HEK293 (cell line): ENCODE results near the gene MAP2K6.

Experiments
- CTCF ChIA-PET: fragments of 350-600 bp; formaldehyde crosslinking; extraction: SDS; loops from one replicate; lab custom pipeline; 2021; ENCODE audit warnings: antibody characterized with exemption; lab: Yijun Ruan, JAX
- POLR2A ChIA-PET: fragments of 300-600 bp; formaldehyde crosslinking; extraction: SDS; loops from one replicate; lab custom pipeline; 2020; ENCODE audit warnings: antibody characterized with exemption, inconsistent platforms; lab: Yijun Ruan, JAX
- H3K27ac ChIP-seq: fragments of 200-500 bp; sonication (Bioruptor generic); 2 replicates; pipeline ENCODE4 v1.5.1; 2014; ENCODE audit warnings: low read depth, low read length, control low read depth, inconsistent platforms; ENCODE audit errors: extremely low read depth
- H3K36me3 ChIP-seq, 2 experiments: fragments of 200-500 bp in 1 of 2; sonication (Bioruptor generic) in 1 of 2; 1 replicate in 1 of 2; 2 replicates in 1 of 2; pipeline ENCODE4 v1.5.1; 2014 to 2017; ENCODE audit warnings: inconsistent platforms in 2 of 2, low read length in 2 of 2; ENCODE audit not compliant: control insufficient read depth in 2 of 2, insufficient read depth in 1 of 2
- H3K4me1 ChIP-seq: fragments of 200-500 bp; sonication (Bioruptor generic); 2 replicates; pipeline ENCODE4 v1.5.1; 2014; ENCODE audit warnings: mild to moderate bottlenecking, low read length, inconsistent platforms; ENCODE audit not compliant: control insufficient read depth, insufficient read depth
- H3K4me3 ChIP-seq: 2 replicates; pipeline ENCODE4 v1.5.1; 2011; ENCODE audit warnings: low read depth, mild to moderate bottlenecking, control low read depth, low read length, moderate library complexity
- H3K9me3 ChIP-seq: fragments of 200-500 bp; sonication (Bioruptor generic); 2 replicates; pipeline ENCODE4 v1.5.1; 2014; ENCODE audit warnings: low read depth, low read length, inconsistent platforms; ENCODE audit not compliant: control insufficient read depth, insufficient read depth
- ATF2 ChIP-seq: fragments of 450-650 bp; formaldehyde crosslinking; IDR thresholded peaks from 2 replicates; pipeline ENCODE4 v1.5.1; 2016; ENCODE audit warnings: missing biosample characterization, missing genetic modification characterization, low read depth
- GLI2 ChIP-seq: fragments of 450-650 bp; formaldehyde crosslinking; IDR thresholded peaks from 2 replicates; pipeline ENCODE4; 2017; ENCODE audit warnings: missing biosample characterization, missing genetic modification characterization, low read depth, borderline replicate concordance
- GLIS2 ChIP-seq: fragments of 450-650 bp; formaldehyde crosslinking; IDR thresholded peaks from 2 replicates; pipeline ENCODE4 v1.5.1; 2016; ENCODE audit warnings: missing biosample characterization, missing genetic modification characterization
- KLF17 ChIP-seq: fragments of 450-650 bp; formaldehyde crosslinking; IDR thresholded peaks from 2 replicates; pipeline ENCODE4 v1.5.1; 2016; ENCODE audit warnings: missing biosample characterization, missing genetic modification characterization
- OVOL3 ChIP-seq: fragments of 450-650 bp; formaldehyde crosslinking; IDR thresholded peaks from 2 replicates; pipeline ENCODE4 v1.5.1; 2016; ENCODE audit warnings: missing biosample characterization, missing genetic modification characterization
- SP7 ChIP-seq: fragments of 450-650 bp; formaldehyde crosslinking; IDR thresholded peaks from 2 replicates; pipeline ENCODE4 v1.5.1; 2016; ENCODE audit warnings: missing biosample characterization, missing genetic modification characterization
- YY2 ChIP-seq: fragments of 450-650 bp; formaldehyde crosslinking; IDR thresholded peaks from 2 replicates; pipeline ENCODE4 v1.5.1; 2016; ENCODE audit warnings: missing biosample characterization, missing genetic modification characterization
- ZFHX2 ChIP-seq: fragments of 450-650 bp; formaldehyde crosslinking; conservative IDR thresholded peaks from 2 replicates; pipeline ENCODE4 v1.5.1; 2016; ENCODE audit warnings: missing biosample characterization, missing genetic modification characterization
- ZFP3 ChIP-seq: fragments of 450-650 bp; formaldehyde crosslinking; IDR thresholded peaks from 2 replicates; pipeline ENCODE4 v1.5.1; 2016; ENCODE audit warnings: low read depth, missing biosample characterization, missing genetic modification characterization
- ZFP37 ChIP-seq: fragments of 450-650 bp; formaldehyde crosslinking; IDR thresholded peaks from 2 replicates; pipeline ENCODE4 v1.5.1; 2016; ENCODE audit warnings: missing biosample characterization, missing genetic modification characterization
- ZNF121 ChIP-seq: fragments of 450-650 bp; formaldehyde crosslinking; IDR thresholded peaks from 2 replicates; pipeline ENCODE4 v1.5.1; 2016; ENCODE audit warnings: missing biosample characterization, missing genetic modification characterization
- ZNF138 ChIP-seq: fragments of 450-650 bp; formaldehyde crosslinking; IDR thresholded peaks from 2 replicates; pipeline ENCODE4 v1.5.1; 2016; ENCODE audit warnings: missing biosample characterization, missing genetic modification characterization, borderline replicate concordance
- ZNF202 ChIP-seq: fragments of 450-650 bp; formaldehyde crosslinking; IDR thresholded peaks from 2 replicates; pipeline ENCODE4 v1.5.1; 2016; ENCODE audit warnings: missing biosample characterization, missing genetic modification characterization, borderline replicate concordance
- ZNF221 ChIP-seq: fragments of 450-650 bp; formaldehyde crosslinking; IDR thresholded peaks from 2 replicates; pipeline ENCODE4 v1.5.1; 2017; ENCODE audit warnings: missing biosample characterization, missing genetic modification characterization, borderline replicate concordance
- ZNF280D ChIP-seq: fragments of 450-650 bp; formaldehyde crosslinking; IDR thresholded peaks from 2 replicates; pipeline ENCODE4 v1.5.1; 2016; ENCODE audit warnings: missing biosample characterization, missing genetic modification characterization
- ZNF341 ChIP-seq: fragments of 450-650 bp; formaldehyde crosslinking; IDR thresholded peaks from 2 replicates; pipeline ENCODE4; 2016; ENCODE audit warnings: low read depth, missing biosample characterization, missing genetic modification characterization
- ZNF423 ChIP-seq: fragments of 450-650 bp; formaldehyde crosslinking; IDR thresholded peaks from 2 replicates; pipeline ENCODE4 v1.5.1; 2016; ENCODE audit warnings: missing biosample characterization, missing genetic modification characterization
- ZNF426 ChIP-seq: fragments of 450-650 bp; formaldehyde crosslinking; IDR thresholded peaks from 2 replicates; pipeline ENCODE4 v1.5.1; 2017; ENCODE audit warnings: missing biosample characterization, missing genetic modification characterization, mild to moderate bottlenecking, inconsistent platforms, moderate library complexity
- ZNF555 ChIP-seq: fragments of 450-650 bp; formaldehyde crosslinking; conservative IDR thresholded peaks from 2 replicates; pipeline ENCODE4 v1.5.1; 2017; ENCODE audit warnings: missing biosample characterization, mild to moderate bottlenecking, missing genetic modification characterization, inconsistent platforms
- ZNF670 ChIP-seq: fragments of 450-650 bp; formaldehyde crosslinking; IDR thresholded peaks from 2 replicates; pipeline ENCODE4 v1.5.1; 2016; ENCODE audit warnings: missing biosample characterization, missing genetic modification characterization, low read depth
- ZNF707 ChIP-seq: fragments of 450-650 bp; formaldehyde crosslinking; IDR thresholded peaks from 2 replicates; pipeline ENCODE4 v1.5.1; 2016; ENCODE audit warnings: missing biosample characterization, missing genetic modification characterization
- ZNF747 ChIP-seq: fragments of 450-650 bp; formaldehyde crosslinking; IDR thresholded peaks from 2 replicates; pipeline ENCODE4 v1.5.1; 2016; ENCODE audit warnings: missing biosample characterization, missing genetic modification characterization
- ZNF792 ChIP-seq: fragments of 450-650 bp; formaldehyde crosslinking; IDR thresholded peaks from 2 replicates; pipeline ENCODE4 v1.5.1; 2016; ENCODE audit warnings: missing biosample characterization, missing genetic modification characterization
- ZXDB ChIP-seq: fragments of 450-650 bp; formaldehyde crosslinking; IDR thresholded peaks from 2 replicates; pipeline ENCODE4 v1.5.1; 2016; ENCODE audit warnings: missing biosample characterization, missing genetic modification characterization

The MAP2K6 gene

GRCh38 chr17:69593716-69594115 lies 179.2 kb downstream of the MAP2K6 start:
- ChIA-PET POLR2A (no interaction called here), CTCF (interaction anchor here (0.6 to 1.9 kb wide), 3 partner anchors 13 to 16 kb away, joined by 4 to 10 read pairs (median 5); no protein-coding TSS in a partner anchor)
- Histone ChIP-seq H3K9me3 (no peaks in the 10 kb centered on the region), H3K4me1 (peaks cover 7% of the 10 kb centered on the region), H3K27ac (no peak overlapping the region), H3K36me3 (no peaks in the 10 kb centered on the region)
- TF ChIP-seq KLF17: no peak
- TF ChIP-seq GLI2: no peak
- no peak for TF ChIP-seq ZNF792 (tag by site-specific recombination)
- TF ChIP-seq ZNF121 (tag by site-specific recombination): no peak
- no peak for TF ChIP-seq ZNF221 (tag by site-specific recombination)
- no peak for TF ChIP-seq ZXDB (tag by site-specific recombination)
- TF ChIP-seq ZNF555 (tag by site-specific recombination): no peak
- no peak for TF ChIP-seq ZNF426 (tag by site-specific recombination)
- no peak for TF ChIP-seq ZNF707 (tag by site-specific recombination)
- no peak for TF ChIP-seq SP7 (tag by site-specific recombination)
- TF ChIP-seq GLIS2: no peak
- no peak for TF ChIP-seq ZFP37 (tag by site-specific recombination)
- TF ChIP-seq ZNF747 (tag by site-specific recombination): no peak
- TF ChIP-seq ATF2: no peak
- TF ChIP-seq, all 188 proteins: peak for 0
- no peak overlapping the region for H3K4me3 ChIP-seq

- ChIA-PET POLR2A (no interaction called here), CTCF (interaction anchor here (1.9 kb wide), 1 partner anchor 12 kb away, joined by 10 read pairs; no protein-coding TSS in a partner anchor)
- no peaks in the 10 kb centered on the region for H3K4me1 ChIP-seq
- no peaks in the 10 kb centered on the region for H3K9me3 ChIP-seq
- no peaks in the 10 kb centered on the region for H3K36me3 ChIP-seq
- H3K4me3 ChIP-seq: no peak overlapping the region
- H3K27ac ChIP-seq: no peak overlapping the region
- TF ChIP-seq ZNF341 (tag by site-specific recombination) (no peak), ZFP3 (tag by site-specific recombination) (no peak), OVOL3 (tag by site-specific recombination) (no peak), ZNF670 (tag by site-specific recombination) (no peak), ZFHX2 (tag by site-specific recombination) (no peak), ZNF202 (tag by site-specific recombination) (no peak), KLF17 (no peak), ZNF423 (tag by site-specific recombination) (no peak), ZNF221 (tag by site-specific recombination) (no peak), YY2 (no peak), ZNF138 (tag by site-specific recombination) (no peak), ZNF280D (no peak), ZNF747 (tag by site-specific recombination) (no peak)
Measured at GRCh38 chr17:69594641-69595040, 180.1 kb downstream of the MAP2K6 start.
